Liver (tissue), 9 donors: Measurements from ENCODE around the gene WDR1. TPM values are rescaled to one million over a fixed set of nuclear protein-coding genes. Genes with fewer than 3 reads are reported as not detected.

ENCODE experiments used
- DNase-seq: peaks from one replicate; pipeline ENCODE4 v3.0.0-alpha.2; 2017; ENCODE audit warnings: low spot score
- H3K27ac ChIP-seq, 2 donors: one replicate each; pipeline ENCODE4 v1.7.0; 2013; ENCODE audit warnings: inconsistent platforms in 2 of 2, low read length in 2 of 2, control low read depth in 1 of 2, low read depth in 1 of 2, mild to moderate bottlenecking in 1 of 2
- H3K27me3 ChIP-seq, 4 donors: one replicate each; pipeline versions ENCODE4 v1.6.1 to v1.7.0; 2013; ENCODE audit warnings: low read length in 3 of 4, inconsistent platforms in 1 of 4, mild to moderate bottlenecking in 1 of 4, moderate library complexity in 1 of 4; ENCODE audit not compliant: control insufficient read depth in 4 of 4, insufficient read depth in 4 of 4
- H3K36me3 ChIP-seq, 4 donors: one replicate each; pipeline versions ENCODE4 v1.6.1 to v1.7.0; 2013; ENCODE audit warnings: low read length in 3 of 4, mild to moderate bottlenecking in 3 of 4, low read depth in 1 of 4, moderate library complexity in 1 of 4; ENCODE audit not compliant: control insufficient read depth in 4 of 4, insufficient read depth in 3 of 4
- H3K4me1 ChIP-seq, 4 donors: one replicate each; pipeline versions ENCODE4 v1.6.1 to v1.7.0; 2013; ENCODE audit warnings: low read length in 3 of 4, mild to moderate bottlenecking in 3 of 4, moderate library complexity in 1 of 4; ENCODE audit not compliant: control insufficient read depth in 4 of 4, insufficient read depth in 4 of 4
- H3K4me3 ChIP-seq, 3 donors: one replicate each; pipeline versions ENCODE4 v1.6.1 to v1.7.0; 2013; ENCODE audit warnings: low read length in 3 of 3, control low read depth in 1 of 3, low read depth in 1 of 3, mild to moderate bottlenecking in 1 of 3
- H3K9ac ChIP-seq, 2 donors: one replicate each; pipeline ENCODE4 v1.7.0; 2013; ENCODE audit warnings: low read length in 2 of 2, mild to moderate bottlenecking in 2 of 2, moderate library complexity in 2 of 2, control low read depth in 1 of 2, low read depth in 1 of 2
- H3K9me3 ChIP-seq, 4 donors: one replicate each; pipeline versions ENCODE4 v1.6.1 to v1.7.0; 2013; ENCODE audit warnings: low read length in 3 of 4; ENCODE audit not compliant: control insufficient read depth in 4 of 4
- ATF3 ChIP-seq: IDR thresholded peaks from 2 replicates; pipeline ENCODE4 v1.6.1; 2016; ENCODE audit warnings: antibody characterized with exemption
- CTCF ChIP-seq: fragments of 150-350 bp; IDR thresholded peaks from 2 replicates; pipeline ENCODE4 v1.5.1; 2017; ENCODE audit warnings: improper control_type of control experiment, low read depth, low read length; ENCODE audit not compliant: missing input control
- EGR1 ChIP-seq, 2 donors: IDR thresholded peaks; 2 replicates each; pipeline ENCODE4 v1.6.1; 2016 to 2018; ENCODE audit warnings: antibody characterized with exemption in 2 of 2, low read depth in 2 of 2
- FOXA1 ChIP-seq: IDR thresholded peaks from 2 replicates; pipeline ENCODE4 v1.6.1; 2016; ENCODE audit warnings: antibody characterized with exemption
- FOXA2 ChIP-seq: IDR thresholded peaks from 2 replicates; pipeline ENCODE4 v1.6.1; 2016; ENCODE audit warnings: antibody characterized with exemption
- GABPA ChIP-seq, 2 donors: IDR thresholded peaks in 1 of 2; conservative IDR thresholded peaks in 1 of 2; 2 replicates each; pipeline ENCODE4 v1.6.1; 2016; ENCODE audit warnings: antibody characterized with exemption in 2 of 2, mild to moderate bottlenecking in 1 of 2, moderate library complexity in 1 of 2
- HNF4A ChIP-seq, 2 donors: conservative IDR thresholded peaks; 2 replicates each; pipeline ENCODE4 v1.6.1; 2016; ENCODE audit warnings: antibody characterized with exemption in 2 of 2, mild to moderate bottlenecking in 2 of 2
- HNF4G ChIP-seq: IDR thresholded peaks from 2 replicates; pipeline ENCODE4 v1.6.1; 2016; ENCODE audit warnings: antibody characterized with exemption
- JUND ChIP-seq, 2 donors: IDR thresholded peaks; 2 replicates each; pipeline ENCODE4 v1.6.1; 2016; ENCODE audit warnings: antibody characterized with exemption in 2 of 2
- MAX ChIP-seq: IDR thresholded peaks from 2 replicates; pipeline ENCODE4 v1.6.1; 2016; ENCODE audit warnings: antibody characterized with exemption
- NR2F2 ChIP-seq: IDR thresholded peaks from 2 replicates; pipeline ENCODE4 v1.6.1; 2016; ENCODE audit warnings: antibody characterized with exemption
- RAD21 ChIP-seq, 2 donors: IDR thresholded peaks; 2 replicates each; pipeline ENCODE4 v1.6.1; 2016; ENCODE audit warnings: antibody characterized with exemption in 2 of 2, mild to moderate bottlenecking in 2 of 2
- REST ChIP-seq: IDR thresholded peaks from 2 replicates; pipeline ENCODE4 v1.6.1; 2016; ENCODE audit warnings: antibody characterized with exemption, mild to moderate bottlenecking
- RXRA ChIP-seq, 2 donors: IDR thresholded peaks; 2 replicates each; pipeline ENCODE4 v1.6.1; 2017 to 2018; ENCODE audit warnings: antibody characterized with exemption in 2 of 2, mild to moderate bottlenecking in 1 of 2
- SP1 ChIP-seq: IDR thresholded peaks from 2 replicates; pipeline ENCODE4 v1.6.1; 2018; ENCODE audit warnings: antibody characterized with exemption, mild to moderate bottlenecking
- TAF1 ChIP-seq: conservative IDR thresholded peaks from 2 replicates; pipeline ENCODE4 v1.6.1; 2016; ENCODE audit warnings: antibody characterized with exemption, mild to moderate bottlenecking
- YY1 ChIP-seq: IDR thresholded peaks from 2 replicates; pipeline ENCODE4 v1.6.1; 2016; ENCODE audit warnings: antibody characterized with exemption, mild to moderate bottlenecking
- ZBTB33 ChIP-seq: IDR thresholded peaks from 2 replicates; pipeline ENCODE4 v1.6.1; 2016; ENCODE audit warnings: antibody characterized with exemption
- WGBS: extraction: QIAGEN DNeasy Blood & Tissue Kit; methylation state at CpG from one replicate; pipeline ENCODE4 v1.1.7; 2013; 5-methylcytosine and 5-hydroxymethylcytosine counted together
- polyA plus RNA-seq, 2 donors: library from polyadenylated mRNA; stranded (reverse) in 1 of 2; unstranded in 1 of 2; fragments of 200-250 nt in 1 of 2; fragments of >200 nt in 1 of 2; fragmentation: Nextera tagmentation in 1 of 2; extraction: Ambion mirVana in 1 of 2; gene quantifications; one replicate each; pipeline versions ENCODE4 v1.2.1 to v1.2.3, GENCODE V29; 2013 to 2015
- total RNA-seq, 2 donors: library from RNA; depleted of rRNA; stranded (reverse); fragments of >200 nt; gene quantifications; one replicate each; pipeline ENCODE4 v1.2.3, GENCODE V29; 2014
- donor health status: healthy.
- donor health status: healthy.
- donor health status: healthy.
- donor health status: healthy.
- donor health status: healthy.

The WDR1 gene
- total and polyA plus RNA-seq, 4 donors, result 31.1 to 97.4 (median 65.7) TPM

GRCh38 chr4:10117359-10118047 lies 904 bp upstream of the WDR1 start:
- peak overlapping the region; percentile 43 to 62 (median 54) for H3K4me3 ChIP-seq
- H3K27ac ChIP-seq, result peak overlapping the region; percentile 92 to 98
- H3K4me1 ChIP-seq, result peaks cover 5 to 23% (median 16%) of the 10 kb centered on the region in 4 donors
- TF ChIP-seq EGR1 (IDR thresholded peaks at IDR 0.05; ENCODE audit: low read depth in 2 of 2), result no peak
- no peak for TF ChIP-seq GABPA (IDR thresholded peaks at IDR 0.05 in 1 of 2, conservative IDR thresholded peaks at IDR 0.05 in 1 of 2)
- TF ChIP-seq REST, result no peak
- peak; percentile 12 for TF ChIP-seq NR2F2
- TF ChIP-seq TAF1, result no peak
- peak; percentile 17 for TF ChIP-seq HNF4G
- no peak for TF ChIP-seq RAD21 (IDR thresholded peaks at IDR 0.05)
- TF ChIP-seq YY1, result no peak
- TF ChIP-seq JUND (IDR thresholded peaks at IDR 0.05), result peak in 1 of 2 donors; percentile 7
- TF ChIP-seq SP1, result no peak
- TF ChIP-seq ZBTB33, result no peak
- TF ChIP-seq CTCF, result no peak
- no peak for TF ChIP-seq FOXA2
- no peak for TF ChIP-seq RXRA (IDR thresholded peaks at IDR 0.05)
- no peak for TF ChIP-seq MAX
- TF ChIP-seq HNF4A (conservative IDR thresholded peaks at IDR 0.05), result no peak
- no peak for TF ChIP-seq ATF3
- TF ChIP-seq FOXA1, result no peak
- no peaks in the 10 kb centered on the region for H3K9me3 ChIP-seq
- peak; percentile 51 for DNase-seq
- H3K9ac ChIP-seq, result peak overlapping the region; percentile 96 to 98
- no peaks in the 10 kb centered on the region for H3K27me3 ChIP-seq
- H3K36me3 ChIP-seq, result peaks cover 7 to 21% (median 15%) of the 10 kb centered on the region in 4 donors
- 39% methylated on average over 17 of the region's 17 CpGs for WGBS
